IMR-90 (cell line): ENCODE measurements around the gene FRMD3. TPM values are rescaled to one million over a fixed set of nuclear protein-coding genes. Genes with fewer than 3 reads are reported as not detected.

Source experiments
- ATAC-seq: fragments of 200-7000 bp; cut with Tn5 transposase; 2 replicates; pipeline ENCODE4 v1.9.1; 2020; ENCODE audit warnings: low read depth, mild to moderate bottlenecking, moderate library complexity
- BruUV-seq: library from RNA; stranded (reverse); fragments of 400-500 nt; replicated peaks from 2 replicates; lab custom pipeline; 2021; lab: Mats Ljungman, UMichigan
- CTCF ChIA-PET: fragments of 300-600 bp; formaldehyde crosslinking; extraction: SDS; loops from one replicate; lab custom pipeline; 2021; ENCODE audit warnings: antibody characterized with exemption; lab: Yijun Ruan, JAX
- POLR2A ChIA-PET: fragments of 300-600 bp; sonication (Branson Sonifier 250); formaldehyde crosslinking; loops from one replicate; lab custom pipeline; 2022; ENCODE audit warnings: antibody characterized with exemption; ENCODE audit not compliant: unreplicated experiment; lab: Charles Lee
- DNase-seq: peaks from one replicate; pipeline ENCODE4 v3.0.0; 2013
- H2AFZ ChIP-seq: replicated peaks from 2 replicates; pipeline ENCODE3; 2013; ENCODE audit warnings: low read length, mild to moderate bottlenecking; ENCODE audit not compliant: poor library complexity
- H2AK5ac ChIP-seq: 2 replicates; pipeline ENCODE4 v1.6.1; 2013; ENCODE audit warnings: low read depth, low read length, inconsistent platforms
- H2AK9ac ChIP-seq: replicated peaks from 2 replicates; pipeline ENCODE3; 2013; ENCODE audit warnings: mild to moderate bottlenecking, low read depth, low read length, moderate library complexity; ENCODE audit not compliant: poor library complexity
- H2BK120ac ChIP-seq: 2 replicates; pipeline ENCODE4 v1.6.1; 2013; ENCODE audit warnings: low read depth, low read length, inconsistent platforms
- H2BK15ac ChIP-seq: 3 replicates; pipeline ENCODE4 v1.6.1; 2013; ENCODE audit warnings: low read depth, low read length, inconsistent platforms
- H2BK20ac ChIP-seq: 2 replicates; pipeline ENCODE4 v1.6.1; 2013; ENCODE audit warnings: low read depth, mild to moderate bottlenecking, inconsistent platforms, low read length, moderate library complexity
- H2BK5ac ChIP-seq: 2 replicates; pipeline ENCODE4 v1.6.1; 2013; ENCODE audit warnings: mild to moderate bottlenecking, low read depth, low read length, inconsistent platforms; ENCODE audit not compliant: poor library complexity, severe bottlenecking
- H3K14ac ChIP-seq: replicated peaks from 2 replicates; pipeline ENCODE4 v1.6.1; 2013; ENCODE audit warnings: low read depth, low read length, inconsistent platforms
- H3K18ac ChIP-seq: 2 replicates; pipeline ENCODE4 v1.6.1; 2013; ENCODE audit warnings: low read depth, low read length, control low read depth
- H3K23ac ChIP-seq: 2 replicates; pipeline ENCODE4 v1.6.1; 2013; ENCODE audit warnings: low read depth, low read length, inconsistent platforms
- H3K27ac ChIP-seq: 2 replicates; pipeline ENCODE4 v1.5.1; 2013; ENCODE audit warnings: mild to moderate bottlenecking, control low read depth, low read length; ENCODE audit not compliant: insufficient read depth
- H3K27me3 ChIP-seq: 2 replicates; pipeline ENCODE4 v1.6.1; 2013; ENCODE audit warnings: low read length; ENCODE audit not compliant: control insufficient read depth, insufficient read depth
- H3K36me3 ChIP-seq: 2 replicates; pipeline ENCODE4 v1.6.1; 2013; ENCODE audit warnings: low read length, mixed read lengths; ENCODE audit not compliant: control insufficient read depth, insufficient read depth
- H3K4ac ChIP-seq: 2 replicates; pipeline ENCODE4 v1.6.1; 2013; ENCODE audit warnings: low read depth, low read length, inconsistent platforms
- H3K4me1 ChIP-seq: 2 replicates; pipeline ENCODE4 v1.6.1; 2013; ENCODE audit warnings: low read length, mixed read lengths; ENCODE audit not compliant: control insufficient read depth, insufficient read depth
- H3K4me2 ChIP-seq: 2 replicates; pipeline ENCODE4 v1.6.1; 2013; ENCODE audit warnings: low read depth, mild to moderate bottlenecking, control low read depth, low read length, moderate library complexity
- H3K4me3 ChIP-seq: 2 replicates; pipeline ENCODE4 v1.5.1; 2013; ENCODE audit warnings: low read depth, mild to moderate bottlenecking, control low read depth, low read length, moderate library complexity; ENCODE audit not compliant: insufficient read depth
- H3K56ac ChIP-seq: 2 replicates; pipeline ENCODE4 v1.6.1; 2013; ENCODE audit warnings: low read length, inconsistent platforms; ENCODE audit not compliant: insufficient read depth; ENCODE audit errors: extremely low read depth
- H3K79me1 ChIP-seq, 2 experiments: 2 replicates each; pipeline ENCODE4 v1.6.1; 2013; ENCODE audit warnings: low read length in 2 of 2, inconsistent platforms in 1 of 2, low read depth in 1 of 2
- H3K9ac ChIP-seq: 2 replicates; pipeline ENCODE4 v1.6.1; 2013; ENCODE audit warnings: low read depth, low read length, control low read depth
- H3K9me1 ChIP-seq: 2 replicates; pipeline ENCODE4 v1.6.1; 2013; ENCODE audit warnings: low read length, inconsistent platforms; ENCODE audit not compliant: insufficient read depth
- H3K9me3 ChIP-seq: 2 replicates; pipeline ENCODE4 v1.6.1; 2013; ENCODE audit warnings: low read length; ENCODE audit not compliant: control insufficient read depth, insufficient read depth
- H4K20me1 ChIP-seq: 2 replicates; pipeline ENCODE4 v1.6.1; 2013; ENCODE audit warnings: low read length, inconsistent platforms; ENCODE audit not compliant: insufficient read depth
- H4K5ac ChIP-seq: 2 replicates; pipeline ENCODE4 v1.6.1; 2013; ENCODE audit warnings: mild to moderate bottlenecking, low read depth, low read length, control low read depth
- H4K8ac ChIP-seq, 2 experiments: 2 replicates each; pipeline ENCODE4 v1.6.1; 2013; ENCODE audit warnings: low read depth in 2 of 2, low read length in 2 of 2, control low read depth in 1 of 2, inconsistent platforms in 1 of 2
- H4K91ac ChIP-seq: 2 replicates; pipeline ENCODE4 v1.6.1; 2013; ENCODE audit warnings: low read depth, low read length, inconsistent platforms; ENCODE audit not compliant: insufficient read depth
- BHLHE40 ChIP-seq: fragments of 150-350 bp; IDR thresholded peaks from 2 replicates; pipeline ENCODE4 v1.6.1; 2016; ENCODE audit warnings: mild to moderate bottlenecking, low read depth, low read length
- CHD1 ChIP-seq: IDR thresholded peaks from 2 replicates; pipeline ENCODE4 v1.6.1; 2012; ENCODE audit warnings: low read depth, low read length, improper control_type of control experiment
- MXI1 ChIP-seq: IDR thresholded peaks from 2 replicates; pipeline ENCODE4 v1.6.1; 2012; ENCODE audit warnings: low read depth, mild to moderate bottlenecking, low read length, moderate library complexity, borderline replicate concordance
- RAD21 ChIP-seq: IDR thresholded peaks from 2 replicates; pipeline ENCODE4 v1.6.1; 2012; ENCODE audit warnings: low read length, improper control_type of control experiment
- RCOR1 ChIP-seq: IDR thresholded peaks from 2 replicates; pipeline ENCODE4 v1.6.1; 2012; ENCODE audit warnings: mild to moderate bottlenecking, low read length, improper control_type of control experiment; ENCODE audit not compliant: insufficient replicate concordance
- RFX5 ChIP-seq: IDR thresholded peaks from 2 replicates; pipeline ENCODE4 v1.8.0; 2012; ENCODE audit warnings: low read depth, mild to moderate bottlenecking, low read length, moderate library complexity
- SMC3 ChIP-seq: fragments of 150-350 bp; IDR thresholded peaks from 2 replicates; pipeline ENCODE4 v1.6.1; 2016; ENCODE audit warnings: low read depth, mild to moderate bottlenecking, antibody characterized with exemption, low read length, moderate library complexity
- WGBS, 2 experiments: methylation state at CpG; one replicate each; pipeline versions ENCODE4 v1.1.5 to v1.1.7; 2013; ENCODE audit warnings: missing lambda C conversion rate in 2 of 2; ENCODE audit not compliant: insufficient read length in 1 of 2; ENCODE audit errors: extremely low coverage in 2 of 2; 5-methylcytosine and 5-hydroxymethylcytosine counted together
- dilution Hi-C: fragments of 300-500 bp; cut with HindIII; formaldehyde crosslinking; loops from one replicate; pipeline ENCODE4 v1.14.3; 2018; ENCODE audit warnings: low sequenced_read_pairs; ENCODE audit not compliant: unreplicated experiment
- in situ Hi-C: fragments of 300-500 bp; cut with MboI; formaldehyde crosslinking; loops from 3 replicates; pipeline ENCODE4 v1.14.3; 2019; ENCODE audit warnings: low sequenced_read_pairs, inconsistent platforms, mixed read lengths
- intact Hi-C: fragments of 100-400 bp; cut with micrococcal nuclease; formaldehyde crosslinking; loops from 2 replicates; pipeline ENCODE4 v1.10.0; 2022
- polyA plus RNA-seq, 3 experiments: library from polyadenylated mRNA; depleted of rRNA; stranded (reverse); fragments of >200 nt; gene quantifications; 2 replicates each; pipeline ENCODE4 v1.2.3, GENCODE V29; 2012; ENCODE audit warnings: low replicate concordance in 1 of 3
- total RNA-seq: library from RNA; depleted of rRNA; stranded (reverse); fragments of >200 nt; gene quantifications from 2 replicates; pipeline ENCODE4 v1.2.3, GENCODE V29; 2012
- TF ChIP-seq, protein P1 (sequence below): fragments of 150-350 bp; IDR thresholded peaks from 2 replicates; pipeline ENCODE4 v1.6.1; 2016; ENCODE audit warnings: low read depth, mild to moderate bottlenecking, low read length, moderate library complexity, borderline replicate concordance

FRMD3 gene
- total and polyA plus RNA-seq, 2 of the 4 experiments (the other 2 are of a cell fraction): 0.02 to 0.18 TPM

DNA sequence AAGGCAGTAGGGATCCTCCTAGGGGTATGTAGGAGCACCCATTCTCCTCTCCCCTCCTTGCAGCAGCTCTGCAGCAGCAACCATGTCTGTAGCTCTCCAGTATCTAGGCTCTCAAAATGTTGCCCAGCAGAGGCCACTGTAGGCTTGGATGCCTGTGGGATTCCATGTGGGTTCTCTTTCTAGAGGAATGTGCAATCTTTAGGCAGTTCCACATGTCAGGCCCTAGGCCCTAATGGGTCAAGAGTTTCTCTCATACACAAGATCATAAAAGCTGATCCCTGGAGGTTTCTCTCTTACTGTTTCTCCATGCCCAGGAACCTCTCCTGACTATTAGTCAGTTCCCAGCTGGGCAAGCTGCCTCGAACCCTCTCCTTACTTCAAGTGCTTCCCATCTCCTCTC lies 215.8 kb downstream of the FRMD3 start:
- no peak for DNase-seq
- in situ Hi-C loops (no loop called here), intact Hi-C loops (no loop called here), dilution Hi-C loops (no loop called here)
- no peaks in the 10 kb centered on the region for H3K9me3 ChIP-seq
- H2AK9ac ChIP-seq: no peak overlapping the region
- no TSS peak for BruUV-seq
- peak overlapping the region; percentile 7 for H2AFZ ChIP-seq
- no peak overlapping the region for H2AK5ac ChIP-seq
- no peak overlapping the region for H3K23ac ChIP-seq
- no peaks in the 10 kb centered on the region for H3K79me1 ChIP-seq
- H2BK5ac ChIP-seq: no peak overlapping the region
- H2BK120ac ChIP-seq: no peak overlapping the region
- no CpG with 5 or more reads among the region's 1 CpG for WGBS, 2 experiments
- H3K4me1 ChIP-seq: no peaks in the 10 kb centered on the region
- H3K36me3 ChIP-seq: no peaks in the 10 kb centered on the region
- no peaks in the 10 kb centered on the region for H3K9me1 ChIP-seq
- no peak overlapping the region for H3K4me2 ChIP-seq
- no peak overlapping the region for H3K14ac ChIP-seq
- H3K4ac ChIP-seq: no peak overlapping the region
- H4K8ac ChIP-seq: no peak overlapping the region
- no peak overlapping the region for H3K9ac ChIP-seq
- H4K20me1 ChIP-seq: no peaks in the 10 kb centered on the region
- no peak for TF ChIP-seq CHD1
- no peak for TF ChIP-seq BHLHE40
- no peak for TF ChIP-seq RAD21
- no peak for TF ChIP-seq SMC3
- TF ChIP-seq MXI1: no peak
- TF ChIP-seq, protein P1, sequence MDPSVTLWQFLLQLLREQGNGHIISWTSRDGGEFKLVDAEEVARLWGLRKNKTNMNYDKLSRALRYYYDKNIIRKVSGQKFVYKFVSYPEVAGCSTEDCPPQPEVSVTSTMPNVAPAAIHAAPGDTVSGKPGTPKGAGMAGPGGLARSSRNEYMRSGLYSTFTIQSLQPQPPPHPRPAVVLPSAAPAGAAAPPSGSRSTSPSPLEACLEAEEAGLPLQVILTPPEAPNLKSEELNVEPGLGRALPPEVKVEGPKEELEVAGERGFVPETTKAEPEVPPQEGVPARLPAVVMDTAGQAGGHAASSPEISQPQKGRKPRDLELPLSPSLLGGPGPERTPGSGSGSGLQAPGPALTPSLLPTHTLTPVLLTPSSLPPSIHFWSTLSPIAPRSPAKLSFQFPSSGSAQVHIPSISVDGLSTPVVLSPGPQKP: no peak
- TF ChIP-seq RCOR1: no peak
- TF ChIP-seq RFX5: no peak
- no peak overlapping the region for H3K56ac ChIP-seq
- H3K18ac ChIP-seq: no peak overlapping the region
- no peak overlapping the region for H3K4me3 ChIP-seq
- no peak overlapping the region for H2BK20ac ChIP-seq
- no peak overlapping the region for H3K27ac ChIP-seq
- H3K27me3 ChIP-seq: no peaks in the 10 kb centered on the region
- H4K91ac ChIP-seq: no peak overlapping the region
- ChIA-PET CTCF (interaction anchor here (1.3 kb wide), 1 partner anchor 12 kb away, joined by 4 read pairs; no protein-coding TSS in a partner anchor), POLR2A (interaction anchor here (0.7 kb wide), 1 partner anchor 52 kb away, joined by 3 read pairs; no protein-coding TSS in a partner anchor)
- H2BK15ac ChIP-seq: no peak overlapping the region
- H4K5ac ChIP-seq: no peak overlapping the region
- ATAC-seq: no peak
